ENCODE data around the gene KCNMA1. TPM values are rescaled to one million over a fixed set of nuclear protein-coding genes. Genes with fewer than 3 reads are reported as not detected.

KCNMA1 gene
- total and polyA plus RNA-seq, 2 donors (not counting 1 experiment from before 2014, with no cell fraction given): 0.82 to 3.1 TPM

DNA sequence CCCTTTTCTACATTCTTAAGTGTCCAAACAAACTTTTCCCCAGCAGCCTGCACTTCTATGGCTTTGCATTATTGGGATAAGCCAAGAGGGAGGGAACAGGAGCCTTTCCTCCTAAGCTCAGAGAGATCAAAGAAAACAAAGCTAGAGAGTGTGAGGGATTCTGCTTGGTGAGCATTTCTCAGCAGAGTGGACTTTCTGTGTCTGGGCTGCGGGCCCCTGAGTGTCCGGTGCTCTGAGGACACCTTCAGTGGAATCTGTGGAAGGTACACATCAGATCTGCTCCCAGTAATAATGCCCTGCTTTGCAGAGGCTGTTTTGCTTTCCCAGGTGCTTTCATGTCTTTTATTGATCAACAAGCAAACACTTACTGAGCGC lies 50.2 kb downstream of the KCNMA1 start:
- ChIA-PET POLR2A (no interaction called here), CTCF (no interaction called here)
- no peak overlapping the region for H3K27ac Mint-ChIP-seq
- no peaks in the 10 kb centered on the region for H3K9me3 Mint-ChIP-seq (ENCODE audit: insufficient read depth)
- Histone ChIP-seq H3K36me3 (replicated peaks in 1 of 2; ENCODE audit: control extremely low read depth in 1 of 2, control insufficient read depth in 1 of 2, extremely low read depth in 1 of 2, insufficient read depth in 2 of 2, low read length in 1 of 2) (no peaks in the 10 kb centered on the region), H4K20me1 (ENCODE audit: control insufficient read depth, insufficient read depth, low read length, poor library complexity, severe bottlenecking) (no peaks in the 10 kb centered on the region), H3K4me1 (ENCODE audit: control insufficient read depth in 2 of 2, insufficient read depth in 2 of 2, low read length in 2 of 2) (peaks cover 0 to 6% of the 10 kb centered on the region in 2 donors), H2AFZ (ENCODE audit: insufficient read depth, low read depth, low read length, poor library complexity, severe bottlenecking) (no peak overlapping the region), H3K9me3 (ENCODE audit: control extremely low read depth in 1 of 3, control insufficient read depth in 2 of 3, insufficient read depth in 1 of 3, low read length in 2 of 3) (no peaks in the 10 kb centered on the region), H3K79me2 (ENCODE audit: control insufficient read depth, insufficient read depth, low read length) (no peaks in the 10 kb centered on the region), H3K4me3 (ENCODE audit: control extremely low read depth in 1 of 5, extremely low read depth in 1 of 5, insufficient read depth in 1 of 5, low read depth in 2 of 5, low read length in 4 of 5) (no peak overlapping the region), H3K4me2 (replicated peaks; ENCODE audit: low read depth, low read length, poor library complexity, severe bottlenecking) (no peak overlapping the region), H3K27me3 (replicated peaks in 1 of 4; ENCODE audit: control extremely low read depth in 1 of 4, control insufficient read depth in 3 of 4, insufficient read depth in 4 of 4, low read length in 3 of 4) (no peaks in the 10 kb centered on the region), H3K9ac (ENCODE audit: low read length) (no peak overlapping the region), H3K27ac (ENCODE audit: low read length in 2 of 2) (no peak overlapping the region)
- TF ChIP-seq EZH2 (IDR thresholded peaks at IDR 0.05; ENCODE audit: borderline replicate concordance, insufficient read depth, low read depth, low read length, poor library complexity, severe bottlenecking): no peak
- TF ChIP-seq, protein P1, sequence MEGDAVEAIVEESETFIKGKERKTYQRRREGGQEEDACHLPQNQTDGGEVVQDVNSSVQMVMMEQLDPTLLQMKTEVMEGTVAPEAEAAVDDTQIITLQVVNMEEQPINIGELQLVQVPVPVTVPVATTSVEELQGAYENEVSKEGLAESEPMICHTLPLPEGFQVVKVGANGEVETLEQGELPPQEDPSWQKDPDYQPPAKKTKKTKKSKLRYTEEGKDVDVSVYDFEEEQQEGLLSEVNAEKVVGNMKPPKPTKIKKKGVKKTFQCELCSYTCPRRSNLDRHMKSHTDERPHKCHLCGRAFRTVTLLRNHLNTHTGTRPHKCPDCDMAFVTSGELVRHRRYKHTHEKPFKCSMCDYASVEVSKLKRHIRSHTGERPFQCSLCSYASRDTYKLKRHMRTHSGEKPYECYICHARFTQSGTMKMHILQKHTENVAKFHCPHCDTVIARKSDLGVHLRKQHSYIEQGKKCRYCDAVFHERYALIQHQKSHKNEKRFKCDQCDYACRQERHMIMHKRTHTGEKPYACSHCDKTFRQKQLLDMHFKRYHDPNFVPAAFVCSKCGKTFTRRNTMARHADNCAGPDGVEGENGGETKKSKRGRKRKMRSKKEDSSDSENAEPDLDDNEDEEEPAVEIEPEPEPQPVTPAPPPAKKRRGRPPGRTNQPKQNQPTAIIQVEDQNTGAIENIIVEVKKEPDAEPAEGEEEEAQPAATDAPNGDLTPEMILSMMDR (IDR thresholded peaks at IDR 0.05): no peak
- no peaks in the 10 kb centered on the region for H3K4me1 Mint-ChIP-seq
- WGBS (ENCODE audit: insufficient coverage): 100% methylated on average over 3 of the region's 3 CpGs
- intact Hi-C loops (cut with micrococcal nuclease): no loop called here
- H3K4me3 Mint-ChIP-seq: no peak overlapping the region
- DNase-seq (no peak), ATAC-seq (ENCODE audit: low read depth) (no peak)
- H3K27me3 Mint-ChIP-seq: no peaks in the 10 kb centered on the region

DNA sequence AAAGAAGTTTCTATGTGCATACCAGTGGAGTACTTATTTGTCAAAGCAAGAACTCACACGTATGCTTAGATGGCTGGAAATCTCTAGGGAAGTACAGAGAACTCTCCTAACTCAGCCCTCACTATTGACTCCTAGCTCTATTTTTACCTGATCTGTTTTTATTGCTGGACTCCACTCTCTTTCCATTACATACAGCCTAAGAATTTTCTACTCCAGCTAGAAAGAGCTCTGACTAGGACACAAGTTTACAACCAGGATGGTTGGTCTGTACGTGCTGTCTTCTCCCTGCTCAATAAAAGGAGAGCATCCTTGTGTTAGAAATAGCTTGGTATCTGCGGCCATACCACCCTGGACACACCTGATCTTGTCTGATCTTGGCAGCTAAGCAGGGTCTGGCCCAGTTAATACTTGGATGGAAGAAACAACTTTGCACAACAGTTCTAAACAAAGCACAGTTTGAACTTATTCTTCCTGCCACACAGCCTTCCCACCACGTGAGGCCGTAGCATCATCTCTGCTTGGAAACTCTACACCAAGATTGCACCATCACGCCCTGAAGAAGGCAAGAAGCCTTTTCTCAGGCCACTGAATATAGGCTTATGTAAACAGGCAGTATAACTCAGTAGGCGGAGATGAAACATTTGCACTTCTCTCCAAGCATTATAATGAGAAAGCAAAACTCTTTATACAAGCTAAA lies 50.7 kb downstream of the KCNMA1 start:
- Histone ChIP-seq H3K4me1 (ENCODE audit: control insufficient read depth in 2 of 2, insufficient read depth in 2 of 2, low read length in 2 of 2) (peaks cover 0 to 6% of the 10 kb centered on the region in 2 donors), H3K36me3 (replicated peaks in 1 of 2; ENCODE audit: control extremely low read depth in 1 of 2, control insufficient read depth in 1 of 2, extremely low read depth in 1 of 2, insufficient read depth in 2 of 2, low read length in 1 of 2) (no peaks in the 10 kb centered on the region), H3K4me2 (replicated peaks; ENCODE audit: low read depth, low read length, poor library complexity, severe bottlenecking) (no peak overlapping the region), H2AFZ (ENCODE audit: insufficient read depth, low read depth, low read length, poor library complexity, severe bottlenecking) (no peak overlapping the region), H3K27me3 (replicated peaks in 1 of 4; ENCODE audit: control extremely low read depth in 1 of 4, control insufficient read depth in 3 of 4, insufficient read depth in 4 of 4, low read length in 3 of 4) (no peaks in the 10 kb centered on the region), H3K9me3 (ENCODE audit: control extremely low read depth in 1 of 3, control insufficient read depth in 2 of 3, insufficient read depth in 1 of 3, low read length in 2 of 3) (no peaks in the 10 kb centered on the region), H4K20me1 (ENCODE audit: control insufficient read depth, insufficient read depth, low read length, poor library complexity, severe bottlenecking) (no peaks in the 10 kb centered on the region), H3K4me3 (ENCODE audit: control extremely low read depth in 1 of 5, extremely low read depth in 1 of 5, insufficient read depth in 1 of 5, low read depth in 2 of 5, low read length in 4 of 5) (no peak overlapping the region), H3K9ac (ENCODE audit: low read length) (no peak overlapping the region), H3K79me2 (ENCODE audit: control insufficient read depth, insufficient read depth, low read length) (no peaks in the 10 kb centered on the region), H3K27ac (ENCODE audit: low read length in 2 of 2) (no peak overlapping the region)
- Mint-ChIP-seq H3K4me1 (no peaks in the 10 kb centered on the region), H3K27me3 (no peaks in the 10 kb centered on the region), H3K9me3 (ENCODE audit: insufficient read depth) (no peaks in the 10 kb centered on the region), H3K4me3 (no peak overlapping the region), H3K27ac (no peak overlapping the region)
- no peak for TF ChIP-seq EZH2 (IDR thresholded peaks at IDR 0.05; ENCODE audit: borderline replicate concordance, insufficient read depth, low read depth, low read length, poor library complexity, severe bottlenecking)
- TF ChIP-seq, protein P1 (IDR thresholded peaks at IDR 0.05): no peak
- no peak for DNase-seq
- WGBS (ENCODE audit: insufficient coverage): 100% methylated on average over 1 of the region's 7 CpGs
- ATAC-seq (ENCODE audit: low read depth): no peak
- POLR2A ChIA-PET: no interaction called here
- CTCF ChIA-PET: no interaction called here
- intact Hi-C loops (cut with micrococcal nuclease): no loop called here

Data from B cell (primary cell).